H1 (cell line): ENCODE results near the gene PRKAR1B. TPM values are rescaled to one million over a fixed set of nuclear protein-coding genes. Genes with fewer than 3 reads are reported as not detected.
"Not testable (repeated sequence)": the region's sequence is repeated elsewhere in the genome, so short reads cannot be mapped to it uniquely, and the experiment has no call there.

Source experiments
- CTCF ChIA-PET: fragments of 300-600 bp; sonication (Branson Sonifier 250); formaldehyde crosslinking; loops from one replicate; lab custom pipeline; 2021; ENCODE audit not compliant: partially characterized antibody; lab: Charles Lee
- POLR2A ChIA-PET: fragments of 300-600 bp; sonication (Branson Sonifier 250); formaldehyde crosslinking; loops from one replicate; lab custom pipeline; 2021; ENCODE audit warnings: inconsistent platforms; ENCODE audit not compliant: partially characterized antibody; lab: Charles Lee
- DNase-seq, 2 experiments: peaks; one replicate each; pipeline versions ENCODE4 v3.0.0 to v3.0.0-alpha.2; 2010 to 2022; ENCODE audit warnings: low spot score in 2 of 2, low read depth in 1 of 2, mixed read lengths in 1 of 2
- FAIRE-seq: peaks from 2 replicates; lab custom pipeline; 2011; peaks lifted over from hg19 to GRCh38; lab: Jason Lieb, UNC
- H2AFZ ChIP-seq: 2 replicates; pipeline ENCODE4 v1.8.1; 2012; ENCODE audit warnings: low read length, inconsistent platforms
- H2AK5ac ChIP-seq: 2 replicates; pipeline ENCODE4 v1.6.1; 2013; ENCODE audit warnings: low read depth, low read length
- H2BK120ac ChIP-seq: replicated peaks from 2 replicates; pipeline ENCODE3; 2013; ENCODE audit warnings: low read depth, low read length, inconsistent platforms
- H2BK12ac ChIP-seq: 2 replicates; pipeline ENCODE4 v1.6.1; 2013; ENCODE audit warnings: low read depth, low read length
- H2BK15ac ChIP-seq: 2 replicates; pipeline ENCODE4 v1.6.1; 2013; ENCODE audit warnings: low read length
- H2BK20ac ChIP-seq: 2 replicates; pipeline ENCODE4 v1.6.1; 2013; ENCODE audit warnings: low read length
- H2BK5ac ChIP-seq: 2 replicates; pipeline ENCODE4 v1.6.1; 2013; ENCODE audit warnings: low read depth, low read length
- H3K14ac ChIP-seq: 2 replicates; pipeline ENCODE4 v1.6.1; 2013; ENCODE audit warnings: inconsistent platforms; ENCODE audit not compliant: insufficient read length
- H3K18ac ChIP-seq: 2 replicates; pipeline ENCODE4 v1.6.1; 2013; ENCODE audit warnings: low read length; ENCODE audit errors: extremely low read depth
- H3K23ac ChIP-seq: 2 replicates; pipeline ENCODE4 v1.6.1; 2013; ENCODE audit warnings: inconsistent platforms; ENCODE audit not compliant: insufficient read length
- H3K23me2 ChIP-seq: 2 replicates; pipeline ENCODE4 v1.6.1; 2013; ENCODE audit warnings: low read depth, low read length
- H3K27ac ChIP-seq: 2 replicates; pipeline ENCODE4 v1.6.1; 2011; ENCODE audit warnings: low read depth, low read length, inconsistent platforms
- H3K27me3 ChIP-seq, 4 experiments: replicated peaks in 1 of 4; 1 replicate in 1 of 4; 2 replicates in 3 of 4; pipeline versions ENCODE4 v1.6.1 to v1.8.1; 2011 to 2013; ENCODE audit warnings: low read length in 3 of 4, mild to moderate bottlenecking in 3 of 4, inconsistent platforms in 2 of 4, mixed read lengths in 2 of 4, moderate library complexity in 1 of 4; ENCODE audit not compliant: control insufficient read depth in 3 of 4, insufficient read depth in 3 of 4; ENCODE audit errors: extremely low read depth in 1 of 4
- H3K36me3 ChIP-seq, 4 experiments: 2 replicates each; pipeline versions ENCODE4 v1.6.1 to v1.8.1; 2011 to 2013; ENCODE audit warnings: mild to moderate bottlenecking in 4 of 4, low read length in 3 of 4, moderate library complexity in 2 of 4, control low read depth in 1 of 4, inconsistent platforms in 1 of 4; ENCODE audit not compliant: insufficient read depth in 4 of 4, control insufficient read depth in 2 of 4
- H3K4ac ChIP-seq: replicated peaks from 2 replicates; pipeline ENCODE3; 2013; ENCODE audit warnings: low read length, low read depth, mixed read lengths, inconsistent platforms; ENCODE audit not compliant: insufficient read length
- H3K4me1 ChIP-seq, 4 experiments: replicated peaks in 1 of 4; 1 replicate in 1 of 4; 2 replicates in 3 of 4; pipeline versions ENCODE4 v1.6.1 to v1.8.1; 2011 to 2013; ENCODE audit warnings: low read length in 3 of 4, inconsistent platforms in 2 of 4, mixed read lengths in 1 of 4; ENCODE audit not compliant: insufficient read depth in 4 of 4, control insufficient read depth in 3 of 4
- H3K4me2 ChIP-seq, 2 experiments: 2 replicates each; pipeline versions ENCODE4 v1.6.1 to v1.8.1; 2011 to 2013; ENCODE audit warnings: low read depth in 2 of 2, low read length in 2 of 2, control low read depth in 1 of 2, inconsistent platforms in 1 of 2, mild to moderate bottlenecking in 1 of 2; ENCODE audit not compliant: insufficient read depth in 1 of 2
- H3K4me3 ChIP-seq, 4 experiments: fragments of 200-600, 300-600 bp in 1 of 4; sonication (generic), shearing (Covaris generic), sonication (Bioruptor Twin) in 1 of 4; 2 replicates each; pipeline versions ENCODE4 v1.5.1 to v1.8.1; 2011 to 2016; ENCODE audit warnings: low read length in 4 of 4, low read depth in 3 of 4, control low read depth in 2 of 4, inconsistent platforms in 2 of 4, mild to moderate bottlenecking in 2 of 4, mixed read lengths in 1 of 4, moderate library complexity in 1 of 4; ENCODE audit not compliant: insufficient read depth in 2 of 4; ENCODE audit errors: extremely low read depth in 1 of 4
- H3K56ac ChIP-seq: replicated peaks from 2 replicates; pipeline ENCODE3; 2013; ENCODE audit warnings: low read depth, mild to moderate bottlenecking, mixed read lengths, low read length, inconsistent platforms; ENCODE audit not compliant: insufficient read length
- H3K79me1 ChIP-seq: 2 replicates; pipeline ENCODE4 v1.6.1; 2013; ENCODE audit warnings: low read depth, low read length, control low read depth
- H3K79me2 ChIP-seq, 2 experiments: 2 replicates each; pipeline versions ENCODE4 v1.6.1 to v1.8.1; 2012 to 2013; ENCODE audit warnings: low read length in 2 of 2, mild to moderate bottlenecking in 2 of 2, inconsistent platforms in 1 of 2; ENCODE audit not compliant: insufficient read depth in 2 of 2, control insufficient read depth in 1 of 2
- H3K9ac ChIP-seq, 4 experiments: replicated peaks in 1 of 4; 1 replicate in 1 of 4; 2 replicates in 3 of 4; pipeline versions ENCODE4 v1.6.1 to v1.8.1; 2011 to 2013; ENCODE audit warnings: low read depth in 3 of 4, low read length in 3 of 4, control low read depth in 2 of 4, mild to moderate bottlenecking in 2 of 4, moderate library complexity in 2 of 4, inconsistent platforms in 1 of 4; ENCODE audit errors: extremely low read depth in 1 of 4
- H3K9me3 ChIP-seq, 2 experiments: 2 replicates each; pipeline versions ENCODE4 v1.6.1 to v1.8.1; 2012 to 2013; ENCODE audit warnings: mild to moderate bottlenecking in 2 of 2, moderate library complexity in 2 of 2, control low read depth in 1 of 2, inconsistent platforms in 1 of 2, low read depth in 1 of 2, low read length in 1 of 2, mixed read lengths in 1 of 2; ENCODE audit not compliant: insufficient read depth in 2 of 2
- H4K20me1 ChIP-seq, 2 experiments: replicated peaks in 1 of 2; 2 replicates each; pipeline versions ENCODE3 to v1.8.1; 2011 to 2013; ENCODE audit warnings: inconsistent platforms in 2 of 2, low read length in 2 of 2, mild to moderate bottlenecking in 1 of 2; ENCODE audit not compliant: insufficient read depth in 2 of 2, control insufficient read depth in 1 of 2
- H4K5ac ChIP-seq: 2 replicates; pipeline ENCODE4 v1.6.1; 2013; ENCODE audit warnings: low read length, low read depth, mixed read lengths, inconsistent platforms; ENCODE audit not compliant: insufficient read length
- H4K8ac ChIP-seq: 2 replicates; pipeline ENCODE4 v1.8.0; 2013; ENCODE audit warnings: mild to moderate bottlenecking, moderate library complexity, low read length, inconsistent platforms; ENCODE audit not compliant: insufficient read depth; ENCODE audit errors: extremely low read depth
- H4K91ac ChIP-seq: replicated peaks from 2 replicates; pipeline ENCODE3; 2013; ENCODE audit warnings: low read length, mixed read lengths, inconsistent platforms; ENCODE audit not compliant: insufficient read length
- CTCF ChIP-seq, 3 experiments: IDR thresholded peaks; 1 replicate in 2 of 3; 2 replicates in 1 of 3; pipeline versions ENCODE4 v1.5.1 to v1.6.1; 2011; ENCODE audit warnings: low read length in 3 of 3, mild to moderate bottlenecking in 3 of 3, inconsistent platforms in 2 of 3, low read depth in 1 of 3, moderate library complexity in 1 of 3; ENCODE audit not compliant: insufficient read depth in 1 of 3; ENCODE audit errors: control extremely low read depth in 1 of 3
- RAD21 ChIP-seq, 2 experiments: IDR thresholded peaks in 1 of 2; conservative IDR thresholded peaks in 1 of 2; 2 replicates each; pipeline ENCODE4 v1.6.1; 2011; ENCODE audit warnings: low read depth in 2 of 2, low read length in 2 of 2, improper control_type of control experiment in 1 of 2, inconsistent platforms in 1 of 2, mild to moderate bottlenecking in 1 of 2, moderate library complexity in 1 of 2
- WGBS, 2 experiments: shearing (Covaris generic) in 1 of 2; methylation state at CpG; one replicate each; pipeline versions ENCODE4 v1.1.6 to v1.1.7; 2013 to 2015; ENCODE audit warnings: low lambda C conversion rate in 2 of 2, mixed read lengths in 2 of 2, inconsistent platforms in 1 of 2, low coverage in 1 of 2, missing lambda C conversion rate in 1 of 2; ENCODE audit not compliant: insufficient replicate concordance in 2 of 2, insufficient coverage in 1 of 2, insufficient read length in 1 of 2; ENCODE audit errors: extremely low coverage in 1 of 2, missing lambda C conversion rate in 1 of 2; 5-methylcytosine and 5-hydroxymethylcytosine counted together
- polyA plus RNA-seq, 7 experiments: library from polyadenylated mRNA; depleted of rRNA in 3 of 7; stranded (reverse) in 5 of 7; unstranded in 2 of 7; fragments of >200 nt in 5 of 7; fragments of 200-250 nt in 2 of 7; gene quantifications; 1 replicate in 5 of 7; 2 replicates in 1 of 7; 4 replicates in 1 of 7; pipeline versions ENCODE4 v1.2.1 to v1.2.3, GENCODE V29; 2011 to 2013; ENCODE audit warnings: missing spikeins in 2 of 7, mixed read lengths in 2 of 7
- total RNA-seq: library from RNA; stranded (reverse); fragmentation: NEBNext Ultra II Directional; extraction: Animal tissue kit (Norgen Biotek cat#: 25700); gene quantifications from 2 replicates; pipeline ENCODE4 v1.2.1, GENCODE V29; 2021

PRKAR1B gene
- total and polyA plus RNA-seq, 2 of the 8 experiments (the other 6 are each of a cell fraction or from before 2014, with no cell fraction given): 12.3 to 55.7 TPM

GRCh38 chr7:652881-653280 is 74.2 kb downstream of the PRKAR1B start (continued):
- TF ChIP-seq CTCF (IDR thresholded peaks at IDR 0.05; ENCODE audit: control extremely low read depth in 1 of 3, insufficient read depth in 1 of 3, low read depth in 1 of 3, low read length in 3 of 3) (no peak), RAD21 (IDR thresholded peaks at IDR 0.05 in 1 of 2, conservative IDR thresholded peaks at IDR 0.05 in 1 of 2; ENCODE audit: low read depth in 2 of 2, low read length in 2 of 2) (no peak)

- H3K56ac ChIP-seq, H2BK120ac ChIP-seq, H2BK15ac ChIP-seq, H3K9ac ChIP-seq, H3K23ac ChIP-seq, H2BK20ac ChIP-seq, H4K91ac ChIP-seq, DNase-seq, H3K4me3 ChIP-seq, H4K5ac ChIP-seq, H2BK12ac ChIP-seq, H3K4me2 ChIP-seq, H3K14ac ChIP-seq, H2BK5ac ChIP-seq, H2AFZ ChIP-seq, H4K8ac ChIP-seq, FAIRE-seq, H2AK5ac ChIP-seq, H3K27me3 ChIP-seq, H3K36me3 ChIP-seq, H3K79me1 ChIP-seq, H3K4me1 ChIP-seq, POLR2A ChIA-PET, H3K27ac ChIP-seq, H3K18ac ChIP-seq, H3K4ac ChIP-seq: not testable (repeated sequence)
- WGBS, 2 experiments: 82% methylated on average over 17 of the region's 17 CpGs; no CpG with 5 or more reads in 1 of the 2 experiments
- Histone ChIP-seq H3K79me2 (peaks cover 8 to 23% of the 10 kb centered on the region in 2 experiments; a peak in 3 of 4 replicates), H3K9me3 (peaks cover 14 to 29% of the 10 kb centered on the region in 2 experiments), H4K20me1 (peaks cover 0 to 10% of the 10 kb centered on the region in 2 experiments), H3K23me2 (peaks cover 20% of the 10 kb centered on the region; the same call in 1 of the 2 replicates)
- CTCF ChIA-PET: interaction anchor here (0.6 to 0.7 kb wide), 2 partner anchors 20 to 636 kb away, joined by 3 to 6 read pairs; no protein-coding TSS in a partner anchor
Measured at GRCh38 chr7:652167-652566, 74.9 kb downstream of the PRKAR1B start.
